Vagina (tissue), 2 donors: Measurements from ENCODE around the gene MRPL27. TPM values are rescaled to one million over a fixed set of nuclear protein-coding genes. Genes with fewer than 3 reads are reported as not detected.

Experiments used
- DNase-seq, 2 donors: peaks; one replicate each; pipeline ENCODE4 v3.0.0-alpha.2; 2017; ENCODE audit errors: extremely low spot score in 2 of 2
- H3K27ac ChIP-seq: fragments of 200-600 bp; sonication (generic); one replicate; pipeline ENCODE4 v1.5.1; 2019
- H3K27me3 ChIP-seq: fragments of 200-600 bp; sonication (generic); one replicate; pipeline ENCODE4 v1.5.1; 2019
- H3K36me3 ChIP-seq, 2 donors: fragments of 200-600 bp; sonication (generic); one replicate each; pipeline ENCODE4 v1.5.1; 2017 to 2019
- H3K4me1 ChIP-seq: fragments of 200-600 bp; sonication (generic); one replicate; pipeline ENCODE4 v1.5.1; 2019
- H3K4me3 ChIP-seq, 2 donors: fragments of 200-600 bp; sonication (generic); 1 replicate in 1 of 2; 2 replicates in 1 of 2; pipeline ENCODE4 v1.5.1; 2016 to 2019
- H3K9me3 ChIP-seq: fragments of 200-600 bp; sonication (generic); one replicate; pipeline ENCODE4 v1.5.1; 2019
- POLR2A ChIP-seq, 2 donors: fragments of 450-650 bp; IDR thresholded peaks; one replicate each; pipeline ENCODE4 v1.6.1; 2017; ENCODE audit warnings: antibody characterized with exemption in 2 of 2, mild to moderate bottlenecking in 2 of 2, moderate library complexity in 2 of 2
- POLR2AphosphoS5 ChIP-seq, 2 donors: sonication (generic); formaldehyde crosslinking; IDR thresholded peaks; one replicate each; pipeline ENCODE4 v1.9.0; 2017; ENCODE audit warnings: antibody characterized with exemption in 2 of 2, mild to moderate bottlenecking in 2 of 2, low read depth in 1 of 2; ENCODE audit not compliant: insufficient read depth in 1 of 2
- intact Hi-C: fragments of 100-400 bp; cut with DNase I; formaldehyde crosslinking; loops from one replicate; pipeline ENCODE4 v1.15.1; 2023
- total RNA-seq: library from RNA; depleted of rRNA; stranded (reverse); fragments of >200 nt; gene quantifications from one replicate; pipeline ENCODE4 v1.2.3, GENCODE V29; 2016
- TF ChIP-seq, protein P1 (sequence below), 3 experiments: fragments of 450-650 bp in 2 of 3; fragments of 200-600 bp in 1 of 3; sonication (generic) in 1 of 3; IDR thresholded peaks; one replicate each; pipeline ENCODE4 v1.5.1; 2017 to 2019; ENCODE audit warnings: antibody characterized with exemption in 3 of 3, mild to moderate bottlenecking in 2 of 3, moderate library complexity in 2 of 3

The MRPL27 gene
- total RNA-seq, 1 donor from 2014 or later = 41.7 TPM

- no peak for DNase-seq
- Histone ChIP-seq H3K27me3 (no peaks in the 10 kb centered on the region), H3K36me3 (peaks cover 4 to 40% of the 10 kb centered on the region in 2 donors), H3K27ac (no peak overlapping the region), H3K4me3 (no peak overlapping the region), H3K4me1 (no peaks in the 10 kb centered on the region), H3K9me3 (no peaks in the 10 kb centered on the region)
- no peak for TF ChIP-seq POLR2A (IDR thresholded peaks at IDR 0.05)
- no peak for TF ChIP-seq POLR2AphosphoS5 (IDR thresholded peaks at IDR 0.05; ENCODE audit: insufficient read depth in 1 of 2, low read depth in 1 of 2)
- TF ChIP-seq, protein P1, sequence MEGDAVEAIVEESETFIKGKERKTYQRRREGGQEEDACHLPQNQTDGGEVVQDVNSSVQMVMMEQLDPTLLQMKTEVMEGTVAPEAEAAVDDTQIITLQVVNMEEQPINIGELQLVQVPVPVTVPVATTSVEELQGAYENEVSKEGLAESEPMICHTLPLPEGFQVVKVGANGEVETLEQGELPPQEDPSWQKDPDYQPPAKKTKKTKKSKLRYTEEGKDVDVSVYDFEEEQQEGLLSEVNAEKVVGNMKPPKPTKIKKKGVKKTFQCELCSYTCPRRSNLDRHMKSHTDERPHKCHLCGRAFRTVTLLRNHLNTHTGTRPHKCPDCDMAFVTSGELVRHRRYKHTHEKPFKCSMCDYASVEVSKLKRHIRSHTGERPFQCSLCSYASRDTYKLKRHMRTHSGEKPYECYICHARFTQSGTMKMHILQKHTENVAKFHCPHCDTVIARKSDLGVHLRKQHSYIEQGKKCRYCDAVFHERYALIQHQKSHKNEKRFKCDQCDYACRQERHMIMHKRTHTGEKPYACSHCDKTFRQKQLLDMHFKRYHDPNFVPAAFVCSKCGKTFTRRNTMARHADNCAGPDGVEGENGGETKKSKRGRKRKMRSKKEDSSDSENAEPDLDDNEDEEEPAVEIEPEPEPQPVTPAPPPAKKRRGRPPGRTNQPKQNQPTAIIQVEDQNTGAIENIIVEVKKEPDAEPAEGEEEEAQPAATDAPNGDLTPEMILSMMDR (IDR thresholded peaks at IDR 0.05) = no peak
- intact Hi-C loops = no loop called here
These were observed 6.6 kb upstream of the MRPL27 start for GRCh38 chr17:50379351-50380132.

GRCh38 chr17:50375858-50376538 is 3.0 kb upstream of the MRPL27 start:
- intact Hi-C loops = no loop called here
- TF ChIP-seq POLR2AphosphoS5 (IDR thresholded peaks at IDR 0.05; ENCODE audit: insufficient read depth in 1 of 2, low read depth in 1 of 2) (no peak), POLR2A (IDR thresholded peaks at IDR 0.05) (no peak)
- TF ChIP-seq, protein P1 (IDR thresholded peaks at IDR 0.05) = no peak
- H3K27ac ChIP-seq = no peak overlapping the region
- peaks cover 0 to 6% of the 10 kb centered on the region in 2 donors for H3K36me3 ChIP-seq
- DNase-seq = no peak
- peaks cover 22% of the 10 kb centered on the region for H3K4me1 ChIP-seq
- H3K9me3 ChIP-seq = no peaks in the 10 kb centered on the region
- no peak overlapping the region for H3K4me3 ChIP-seq
- H3K27me3 ChIP-seq = no peaks in the 10 kb centered on the region

- intact Hi-C loops = no loop called here
- peaks cover 0 to 19% of the 10 kb centered on the region in 2 donors for H3K36me3 ChIP-seq
- DNase-seq = no peak
- no peaks in the 10 kb centered on the region for H3K9me3 ChIP-seq
- no peak overlapping the region for H3K27ac ChIP-seq
- TF ChIP-seq, protein P1 (IDR thresholded peaks at IDR 0.05) = no peak
- TF ChIP-seq POLR2A (IDR thresholded peaks at IDR 0.05) (no peak), POLR2AphosphoS5 (IDR thresholded peaks at IDR 0.05; ENCODE audit: insufficient read depth in 1 of 2, low read depth in 1 of 2) (no peak)
- peaks cover 25% of the 10 kb centered on the region for H3K4me1 ChIP-seq
- peak overlapping the region in 1 of 2 donors; percentile 73 for H3K4me3 ChIP-seq
- no peaks in the 10 kb centered on the region for H3K27me3 ChIP-seq
These were observed 721 bp upstream of the MRPL27 start for GRCh38 chr17:50373705-50374104.

- peaks cover 0 to 33% of the 10 kb centered on the region in 2 donors for H3K36me3 ChIP-seq
- H3K9me3 ChIP-seq = no peaks in the 10 kb centered on the region
- intact Hi-C loops = no loop called here
- DNase-seq = no peak
- H3K4me3 ChIP-seq = peak overlapping the region; percentile 73 to 78
- peaks cover 25% of the 10 kb centered on the region for H3K4me1 ChIP-seq
- no peak for TF ChIP-seq POLR2AphosphoS5 (IDR thresholded peaks at IDR 0.05; ENCODE audit: insufficient read depth in 1 of 2, low read depth in 1 of 2)
- no peak for TF ChIP-seq POLR2A (IDR thresholded peaks at IDR 0.05)
- TF ChIP-seq, protein P1 (IDR thresholded peaks at IDR 0.05) = no peak
- no peaks in the 10 kb centered on the region for H3K27me3 ChIP-seq
- peak overlapping the region; percentile 94 for H3K27ac ChIP-seq
These were observed 694 bp downstream of the MRPL27 start for GRCh38 chr17:50372222-50372757.
